SU-DHL-6 (cell line): Measurements from ENCODE around the gene IFIT1B.

ENCODE experiments used
- H2AFZ ChIP-seq: fragments of 200-600 bp; sonication (generic); 2 replicates; pipeline ENCODE4 v1.6.1; 2014; ENCODE audit warnings: low read depth, mild to moderate bottlenecking, moderate library complexity, mixed read lengths, antibody characterized with exemption, low read length; ENCODE audit not compliant: severe bottlenecking
- H3F3A ChIP-seq: fragments of 200-600 bp; shearing (Covaris generic); 2 replicates; pipeline ENCODE4 v1.6.0; 2016; ENCODE audit warnings: antibody characterized with exemption, mild to moderate bottlenecking; ENCODE audit not compliant: insufficient read depth
- H3K27ac ChIP-seq: fragments of 200-600 bp; sonication (generic); 2 replicates; pipeline ENCODE4 v1.5.1; 2016; ENCODE audit warnings: low read depth, mild to moderate bottlenecking, low read length, moderate library complexity, mixed read lengths
- H3K27me3 ChIP-seq: fragments of 200-600 bp; sonication (generic), shearing (Covaris generic); 2 replicates; pipeline ENCODE4 v1.6.0; 2014; ENCODE audit warnings: mild to moderate bottlenecking, low read length
- H3K36me3 ChIP-seq: fragments of 200-600 bp; sonication (generic); 2 replicates; pipeline ENCODE4 v1.6.1; 2014; ENCODE audit warnings: mild to moderate bottlenecking, low read length, mixed read lengths
- H3K4me2 ChIP-seq: fragments of 300-600, 200-600 bp; shearing (Covaris generic), sonication (generic); 2 replicates; pipeline ENCODE4 v1.6.0; 2014; ENCODE audit warnings: low read length, low read depth, mild to moderate bottlenecking; ENCODE audit not compliant: poor library complexity, severe bottlenecking
- H3K4me3 ChIP-seq: fragments of 200-600 bp; sonication (generic); 2 replicates; pipeline ENCODE4 v1.5.1; 2014; ENCODE audit warnings: antibody characterized with exemption, low read length, mild to moderate bottlenecking, mixed read lengths; ENCODE audit not compliant: insufficient read depth, poor library complexity, severe bottlenecking
- H3K79me2 ChIP-seq: fragments of 200-600 bp; sonication (generic); 2 replicates; pipeline ENCODE4 v1.6.1; 2014; ENCODE audit warnings: mild to moderate bottlenecking, low read length, moderate library complexity; ENCODE audit not compliant: insufficient read depth
- H3K9ac ChIP-seq: fragments of 200-600 bp; sonication (generic); 2 replicates; pipeline ENCODE4 v1.7.0; 2014; ENCODE audit warnings: mild to moderate bottlenecking, low read length
- H3K9me2 ChIP-seq: fragments of 200-600 bp; sonication (generic); replicated peaks from 2 replicates; pipeline ENCODE4 v1.6.1; 2014; ENCODE audit warnings: low read length; ENCODE audit not compliant: insufficient read depth
- H3K9me3 ChIP-seq: fragments of 200-600 bp; sonication (generic); 2 replicates; pipeline ENCODE4 v1.6.1; 2014; ENCODE audit warnings: low read length, mixed read lengths; ENCODE audit not compliant: insufficient read depth
- H4K20me1 ChIP-seq: fragments of 200-600 bp; sonication (generic); 2 replicates; pipeline ENCODE4 v1.6.1; 2014; ENCODE audit warnings: low read depth, mild to moderate bottlenecking, antibody characterized with exemption, low read length, moderate library complexity, mixed read lengths
- CTCF ChIP-seq: fragments of 200-600 bp; sonication (generic); IDR thresholded peaks from one replicate; pipeline ENCODE4 v1.5.1; 2017; ENCODE audit warnings: antibody characterized with exemption, mild to moderate bottlenecking, low read length, moderate library complexity; ENCODE audit not compliant: insufficient read depth, poor library complexity, severe bottlenecking
- EZH2phosphoT487 ChIP-seq: fragments of 200-600 bp; sonication (generic), shearing (Covaris generic); conservative IDR thresholded peaks from 2 replicates; pipeline ENCODE4 v1.6.1; 2018; ENCODE audit warnings: mild to moderate bottlenecking, antibody characterized with exemption, low read length, moderate library complexity, mixed read lengths

IFIT1B gene

GRCh38 chr10:89373916-89374711 lies 3.7 kb upstream of the IFIT1B start:
- no peaks in the 10 kb centered on the region for H3K27me3 ChIP-seq
- H3F3A ChIP-seq: no peaks in the 10 kb centered on the region
- no peak overlapping the region for H3K4me2 ChIP-seq
- no peak overlapping the region for H3K9ac ChIP-seq
- TF ChIP-seq CTCF (no peak), EZH2phosphoT487 (no peak)
- no peak overlapping the region for H2AFZ ChIP-seq
- no peaks in the 10 kb centered on the region for H3K36me3 ChIP-seq
- H3K4me3 ChIP-seq: no peak overlapping the region
- no peaks in the 10 kb centered on the region for H3K9me3 ChIP-seq
- no peaks in the 10 kb centered on the region for H3K79me2 ChIP-seq
- H3K9me2 ChIP-seq: no peaks in the 10 kb centered on the region
- no peak overlapping the region for H3K27ac ChIP-seq
- no peaks in the 10 kb centered on the region for H4K20me1 ChIP-seq

GRCh38 chr10:89374713-89375141 lies 3.1 kb upstream of the IFIT1B start:
- Histone ChIP-seq H3F3A (no peaks in the 10 kb centered on the region), H3K27ac (no peak overlapping the region), H4K20me1 (no peaks in the 10 kb centered on the region), H3K9ac (no peak overlapping the region), H2AFZ (no peak overlapping the region), H3K27me3 (no peaks in the 10 kb centered on the region), H3K4me2 (no peak overlapping the region), H3K36me3 (no peaks in the 10 kb centered on the region), H3K79me2 (no peaks in the 10 kb centered on the region), H3K9me2 (no peaks in the 10 kb centered on the region), H3K4me3 (no peak overlapping the region), H3K9me3 (no peaks in the 10 kb centered on the region)
- TF ChIP-seq EZH2phosphoT487 (no peak), CTCF (no peak)

- H2AFZ ChIP-seq: no peak overlapping the region
- H3K79me2 ChIP-seq: no peaks in the 10 kb centered on the region
- H3K4me3 ChIP-seq: no peak overlapping the region
- no peak overlapping the region for H3K27ac ChIP-seq
- no peaks in the 10 kb centered on the region for H3K27me3 ChIP-seq
- no peaks in the 10 kb centered on the region for H4K20me1 ChIP-seq
- H3K9me3 ChIP-seq: no peaks in the 10 kb centered on the region
- no peaks in the 10 kb centered on the region for H3F3A ChIP-seq
- H3K9ac ChIP-seq: no peak overlapping the region
- no peaks in the 10 kb centered on the region for H3K36me3 ChIP-seq
- TF ChIP-seq CTCF (no peak), EZH2phosphoT487 (no peak)
- no peak overlapping the region for H3K4me2 ChIP-seq
- H3K9me2 ChIP-seq: no peaks in the 10 kb centered on the region
Measured at GRCh38 chr10:89379103-89379502, 1.2 kb downstream of the IFIT1B start.
